Measurements from ENCODE around the gene HSDL1. TPM values are rescaled to one million over a fixed set of nuclear protein-coding genes. Genes with fewer than 3 reads are reported as not detected.

The HSDL1 gene
- 10 to 100 TPM in 11 of 12 donors, not detected in 1; 14.2 to 21.3 (median 19.5) TPM for polyA plus RNA-seq (ENCODE audit: insufficient read length in 12 of 12)
- long read RNA-seq, donor 1, transcript HSDL1-208 (1 exons, 3,059 nt): major isoform, 14 of 15 reads
- long read RNA-seq, donor 1, partial matches to known transcripts: 0 of 15 reads
- long read RNA-seq, donor 1, other reads (novel, unspliced or antisense): 0 of 15 reads
- long read RNA-seq, donor 2, transcript HSDL1-208 (1 exons, 3,059 nt): major isoform, 7 of 9 reads
- long read RNA-seq, donor 2, partial matches to known transcripts: 0 of 9 reads
- long read RNA-seq, donor 2, other reads (novel, unspliced or antisense): 0 of 9 reads
- long read RNA-seq, donor 3, partial matches to known transcripts: 0 of 7 reads
- long read RNA-seq, donor 3, other reads (novel, unspliced or antisense): 0 of 7 reads
- long read RNA-seq, donor 4, partial matches to known transcripts: 0 of 4 reads
- long read RNA-seq, donor 4, other reads (novel, unspliced or antisense): 0 of 4 reads
- long read RNA-seq, donor 5, transcript HSDL1-208 (1 exons, 3,059 nt): major isoform, 7 of 14 reads
- long read RNA-seq, donor 5, transcript HSDL1-201 (6 exons, 3,519 nt): minor isoform, 6 of 14 reads
- long read RNA-seq, donor 5, partial matches to known transcripts: 0 of 14 reads
- long read RNA-seq, donor 5, other reads (novel, unspliced or antisense): 0 of 14 reads
- long read RNA-seq, donor 6, partial matches to known transcripts: 0 of 6 reads
- long read RNA-seq, donor 6, other reads (novel, unspliced or antisense): 0 of 6 reads
- long read RNA-seq, donor 7, partial matches to known transcripts: 0 of 5 reads
- long read RNA-seq, donor 7, other reads (novel, unspliced or antisense): 0 of 5 reads
- long read RNA-seq, donor 8, transcript HSDL1-208 (1 exons, 3,059 nt): major isoform, 8 of 13 reads
- long read RNA-seq, donor 8, partial matches to known transcripts: 0 of 13 reads
- long read RNA-seq, donor 8, other reads (novel, unspliced or antisense): 0 of 13 reads
- long read RNA-seq, donor 9, transcript HSDL1-208 (1 exons, 3,059 nt): major isoform, 5 of 6 reads
- long read RNA-seq, donor 9, partial matches to known transcripts: 0 of 6 reads
- long read RNA-seq, donor 9, other reads (novel, unspliced or antisense): 0 of 6 reads
- long read RNA-seq, donor 10, partial matches to known transcripts: 0 of 7 reads
- long read RNA-seq, donor 10, other reads (novel, unspliced or antisense): 0 of 7 reads
- long read RNA-seq, donor 11, transcript HSDL1-208 (1 exons, 3,059 nt): major isoform, 6 of 9 reads
- long read RNA-seq, donor 11, partial matches to known transcripts: 0 of 9 reads
- long read RNA-seq, donor 11, other reads (novel, unspliced or antisense): 0 of 9 reads

- DNase-seq: peak; percentile 88
These were observed at the start of gene HSDL1, which contains the start of gene DNAAF1 for GRCh38 chr16:84144859-84145639. Gene HSDL1 (minus strand): TSS chr16:84145177. CDS start chr16:84131321, 13,856 bp downstream. Gene DNAAF1 (plus strand): TSS chr16:84145308. CDS start chr16:84145441, 133 bp downstream.

GRCh38 chr16:84194018-84194417 is 49.0 kb upstream of the HSDL1 start:
- no peak for DNase-seq

DNA sequence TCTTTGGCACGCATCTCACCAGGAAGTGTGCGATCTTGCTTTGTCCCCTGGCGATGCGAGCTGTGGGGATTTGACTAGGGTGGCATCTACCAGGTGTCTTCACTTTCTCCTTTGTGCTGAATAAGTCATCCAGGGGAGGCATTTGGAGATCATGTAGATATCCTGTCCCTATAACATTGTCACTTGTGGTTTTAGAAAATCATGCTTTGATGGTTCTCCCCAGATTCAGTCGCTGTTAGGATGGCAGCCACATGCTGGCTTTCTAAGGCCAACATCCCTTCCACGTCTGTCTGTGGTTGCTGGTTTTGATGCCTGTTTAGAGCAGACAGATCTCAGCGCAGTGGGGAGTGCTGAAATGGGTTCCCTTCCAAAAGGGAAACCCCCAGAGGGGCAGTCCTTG is 48.5 kb upstream of the HSDL1 start:
- DNase-seq: no peak

DNA sequence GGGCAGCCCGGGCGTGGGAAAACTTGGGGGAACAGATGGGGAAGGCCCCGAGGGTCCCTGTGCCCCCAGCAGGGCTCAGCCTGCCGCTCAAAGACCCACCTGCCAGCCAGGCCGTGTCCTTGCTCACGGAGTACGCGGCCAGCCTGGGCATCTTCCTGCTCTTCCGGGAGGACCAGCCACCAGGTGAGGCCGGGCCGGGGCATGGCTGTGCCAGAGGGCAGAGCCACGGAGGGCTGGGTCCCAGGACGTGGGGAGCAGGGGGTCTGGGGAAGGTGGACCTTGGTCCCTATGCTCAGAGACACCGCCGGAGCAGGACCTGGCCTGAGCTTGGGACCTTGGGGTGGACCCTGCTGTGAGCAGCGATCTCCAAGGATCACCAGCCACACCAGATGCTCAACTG is 46.5 kb upstream of the HSDL1 start:
- no peak for DNase-seq

- DNase-seq: no peak
These were observed 45.9 kb upstream of the HSDL1 start, which contains the start of gene ADAD2 for GRCh38 chr16:84190731-84191388. Gene ADAD2 (plus strand): TSS chr16:84191157. CDS start chr16:84191231, 74 bp downstream.

- DNase-seq: peak; percentile 96
These were observed 41.9 kb upstream of the HSDL1 start, which contains the start of gene TAF1C for GRCh38 chr16:84186685-84187437. Gene TAF1C (minus strand): TSS chr16:84187057. CDS start chr16:84184988, 2,069 bp downstream.

- DNase-seq: no peak
These were observed 39.8 kb upstream of the HSDL1 start for GRCh38 chr16:84184775-84185174.

GRCh38 chr16:84183911-84184591 is 39.1 kb upstream of the HSDL1 start:
- DNase-seq: no peak

DNA sequence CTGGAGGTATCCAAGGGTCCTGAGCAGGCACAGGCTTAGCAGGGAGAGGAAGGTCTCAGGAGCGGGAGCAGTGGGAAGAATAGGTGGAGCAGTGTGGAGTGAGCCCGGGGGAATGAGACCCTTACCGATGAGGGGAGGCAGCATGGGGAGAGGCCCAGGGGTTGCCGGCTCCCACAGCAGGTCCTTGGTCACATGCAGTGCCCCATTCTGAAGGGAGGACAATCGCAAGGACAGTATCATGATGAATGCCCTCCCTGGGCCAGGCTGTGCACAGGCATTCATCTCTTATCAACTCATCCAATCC is 38.5 kb upstream of the HSDL1 start:
- DNase-seq: no peak

GRCh38 chr16:84182680-84183571 is 37.9 kb upstream of the HSDL1 start:
- DNase-seq: no peak

- no peak for DNase-seq
These were observed 37.1 kb upstream of the HSDL1 start for GRCh38 chr16:84182104-84182503.

GRCh38 chr16:84181144-84181915 is 36.4 kb upstream of the HSDL1 start:
- no peak for DNase-seq

DNA sequence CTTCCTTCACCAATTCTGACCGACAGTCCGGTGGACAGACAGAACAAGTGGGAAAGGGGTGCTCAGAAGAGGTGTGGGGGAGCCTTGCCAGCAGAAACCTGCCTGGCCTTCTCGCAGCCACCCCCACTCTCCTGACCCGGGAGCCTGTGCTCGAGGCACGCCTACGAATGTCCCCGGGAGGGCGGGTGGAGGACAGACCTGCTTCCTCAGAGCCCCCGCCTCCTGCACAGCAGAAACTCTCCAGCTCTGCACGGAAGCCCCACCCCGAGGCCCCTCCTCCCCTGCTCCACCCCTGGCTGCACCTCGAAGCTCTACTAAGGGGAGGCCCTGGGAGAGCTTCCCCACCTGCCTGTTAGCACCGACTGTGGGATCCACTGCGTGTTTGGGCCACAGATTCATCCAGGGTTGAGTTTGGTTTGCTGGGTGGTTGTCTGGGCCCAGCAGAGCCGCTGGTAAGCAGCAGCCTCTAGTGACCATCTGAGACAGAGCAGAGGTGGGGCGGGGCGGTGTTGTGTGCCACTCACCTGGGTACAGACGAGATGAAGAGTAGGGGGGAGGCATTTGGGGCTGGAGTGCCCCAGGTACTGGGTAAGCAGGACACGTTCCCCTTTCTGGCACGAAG is 35.7 kb upstream of the HSDL1 start:
- no peak for DNase-seq

GRCh38 chr16:84179612-84180320 is 34.8 kb upstream of the HSDL1 start:
- DNase-seq: no peak

GRCh38 chr16:84178892-84179611 is 34.1 kb upstream of the HSDL1 start:
- DNase-seq: no peak

Measured in muscle of arm (tissue), 14 donors.